ENCODE data around the gene PEX3. TPM values are rescaled to one million over a fixed set of nuclear protein-coding genes. Genes with fewer than 3 reads are reported as not detected.

The PEX3 gene
- total RNA-seq, 1 donor from 2014 or later: 17.4 TPM

- Histone ChIP-seq H3K4me3 (no peak overlapping the region), H3K9me3 (no peaks in the 10 kb centered on the region), H3K4me1 (no peaks in the 10 kb centered on the region), H3K27me3 (no peaks in the 10 kb centered on the region), H3K36me3 (no peaks in the 10 kb centered on the region), H3K27ac (no peak overlapping the region)
- no peak for DNase-seq (ENCODE audit: extremely low spot score in 2 of 2)
- no peak for TF ChIP-seq POLR2A (IDR thresholded peaks at IDR 0.05)
- TF ChIP-seq POLR2AphosphoS5 (IDR thresholded peaks at IDR 0.05; ENCODE audit: insufficient read depth in 1 of 2, low read depth in 1 of 2): no peak
- TF ChIP-seq CTCF (IDR thresholded peaks at IDR 0.05): no peak
- intact Hi-C loops (cut with DNase I): no loop called here
These were observed 35.8 kb upstream of the PEX3 start for GRCh38 chr6:143414769-143415168.

- Histone ChIP-seq H3K36me3 (no peaks in the 10 kb centered on the region), H3K4me3 (no peak overlapping the region), H3K27ac (no peak overlapping the region), H3K27me3 (no peaks in the 10 kb centered on the region), H3K9me3 (no peaks in the 10 kb centered on the region), H3K4me1 (no peaks in the 10 kb centered on the region)
- DNase-seq (ENCODE audit: extremely low spot score in 2 of 2): no peak
- intact Hi-C loops (cut with DNase I): no loop called here
- TF ChIP-seq POLR2AphosphoS5 (IDR thresholded peaks at IDR 0.05; ENCODE audit: insufficient read depth in 1 of 2, low read depth in 1 of 2) (no peak), CTCF (IDR thresholded peaks at IDR 0.05) (no peak), POLR2A (IDR thresholded peaks at IDR 0.05) (no peak)
These were observed 31.1 kb upstream of the PEX3 start for GRCh38 chr6:143419526-143419925.

- Histone ChIP-seq H3K4me3 (no peak overlapping the region), H3K4me1 (no peaks in the 10 kb centered on the region), H3K27ac (no peak overlapping the region), H3K27me3 (no peaks in the 10 kb centered on the region), H3K9me3 (no peaks in the 10 kb centered on the region), H3K36me3 (no peaks in the 10 kb centered on the region)
- TF ChIP-seq CTCF (IDR thresholded peaks at IDR 0.05) (no peak), POLR2AphosphoS5 (IDR thresholded peaks at IDR 0.05; ENCODE audit: insufficient read depth in 1 of 2, low read depth in 1 of 2) (no peak), POLR2A (IDR thresholded peaks at IDR 0.05) (no peak)
- intact Hi-C loops (cut with DNase I): loop anchor here (5.0 kb wide), 1 partner anchor 729 kb away; no protein-coding TSS in a partner anchor
- DNase-seq (ENCODE audit: extremely low spot score in 2 of 2): no peak
These were observed 24.6 kb upstream of the PEX3 start for GRCh38 chr6:143426026-143426425.

- no peaks in the 10 kb centered on the region for H3K9me3 ChIP-seq
- TF ChIP-seq POLR2AphosphoS5 (IDR thresholded peaks at IDR 0.05; ENCODE audit: insufficient read depth in 1 of 2, low read depth in 1 of 2) (no peak), POLR2A (IDR thresholded peaks at IDR 0.05) (no peak), CTCF (IDR thresholded peaks at IDR 0.05) (peak; percentile 76 to 86 (median 85))
- H3K27me3 ChIP-seq: no peaks in the 10 kb centered on the region
- H3K27ac ChIP-seq: no peak overlapping the region
- DNase-seq (ENCODE audit: extremely low spot score in 2 of 2): no peak
- intact Hi-C loops (cut with DNase I): loop anchor here (5.0 kb wide), 1 partner anchor 730 kb away; no protein-coding TSS in a partner anchor
- no peaks in the 10 kb centered on the region for H3K4me1 ChIP-seq
- no peak overlapping the region for H3K4me3 ChIP-seq
- no peaks in the 10 kb centered on the region for H3K36me3 ChIP-seq
These were observed 23.3 kb upstream of the PEX3 start for GRCh38 chr6:143427109-143427817.

GRCh38 chr6:143429970-143430369, 20.6 kb upstream of the PEX3 start:
- intact Hi-C loops (cut with DNase I): loop anchor here (5.0 kb wide), 1 partner anchor 733 kb away; no protein-coding TSS in a partner anchor
- no peak for DNase-seq (ENCODE audit: extremely low spot score in 2 of 2)
- TF ChIP-seq CTCF (IDR thresholded peaks at IDR 0.05) (no peak), POLR2A (IDR thresholded peaks at IDR 0.05) (no peak), POLR2AphosphoS5 (IDR thresholded peaks at IDR 0.05; ENCODE audit: insufficient read depth in 1 of 2, low read depth in 1 of 2) (no peak)
- Histone ChIP-seq H3K27ac (no peak overlapping the region), H3K4me3 (no peak overlapping the region), H3K27me3 (no peaks in the 10 kb centered on the region), H3K36me3 (no peaks in the 10 kb centered on the region), H3K4me1 (no peaks in the 10 kb centered on the region), H3K9me3 (no peaks in the 10 kb centered on the region)
